ENCODE results near the gene TBC1D9.

- TF ChIP-seq CTCF (tag by site-specific recombination; IDR thresholded peaks at IDR 0.05) (no peak), ZNF707 (tag by site-specific recombination; IDR thresholded peaks at IDR 0.05) (no peak), SP2 (tag by site-specific recombination; IDR thresholded peaks at IDR 0.05) (no peak), ZNF280D (tag by site-specific recombination; IDR thresholded peaks at IDR 0.05) (no peak), GFI1B (tag by site-specific recombination; IDR thresholded peaks at IDR 0.05) (no peak), TCF7L2 (IDR thresholded peaks at IDR 0.05; ENCODE audit: borderline replicate concordance, low read depth, low read length) (no peak), ZNF274 (IDR thresholded peaks at IDR 0.05; ENCODE audit: low read length) (no peak), ZNF274 (tag by site-specific recombination; IDR thresholded peaks at IDR 0.05; ENCODE audit: borderline replicate concordance) (no peak), SALL2 (tag by site-specific recombination; IDR thresholded peaks at IDR 0.05; ENCODE audit: borderline replicate concordance) (no peak), REST (tag by site-specific recombination; IDR thresholded peaks at IDR 0.05) (no peak), ZBTB17 (tag by site-specific recombination; IDR thresholded peaks at IDR 0.05) (no peak), ZNF391 (tag by site-specific recombination; IDR thresholded peaks at IDR 0.05; ENCODE audit: borderline replicate concordance, low read depth) (no peak), ZNF514 (tag by site-specific recombination; IDR thresholded peaks at IDR 0.05) (no peak)
Measured at GRCh38 chr4:140595065-140595464, 161.1 kb downstream of the TBC1D9 start.

Data from HEK293 (cell line).